NCI-H1105 treated with DMSO at 0.1 percent for 48 hours (cell line): ENCODE measurements around the gene NRF1.

ENCODE experiments used
- DNase-seq: peaks from one replicate; lab custom pipeline; 2025; lab: John Stamatoyannopoulos, UW

The NRF1 gene

DNA sequence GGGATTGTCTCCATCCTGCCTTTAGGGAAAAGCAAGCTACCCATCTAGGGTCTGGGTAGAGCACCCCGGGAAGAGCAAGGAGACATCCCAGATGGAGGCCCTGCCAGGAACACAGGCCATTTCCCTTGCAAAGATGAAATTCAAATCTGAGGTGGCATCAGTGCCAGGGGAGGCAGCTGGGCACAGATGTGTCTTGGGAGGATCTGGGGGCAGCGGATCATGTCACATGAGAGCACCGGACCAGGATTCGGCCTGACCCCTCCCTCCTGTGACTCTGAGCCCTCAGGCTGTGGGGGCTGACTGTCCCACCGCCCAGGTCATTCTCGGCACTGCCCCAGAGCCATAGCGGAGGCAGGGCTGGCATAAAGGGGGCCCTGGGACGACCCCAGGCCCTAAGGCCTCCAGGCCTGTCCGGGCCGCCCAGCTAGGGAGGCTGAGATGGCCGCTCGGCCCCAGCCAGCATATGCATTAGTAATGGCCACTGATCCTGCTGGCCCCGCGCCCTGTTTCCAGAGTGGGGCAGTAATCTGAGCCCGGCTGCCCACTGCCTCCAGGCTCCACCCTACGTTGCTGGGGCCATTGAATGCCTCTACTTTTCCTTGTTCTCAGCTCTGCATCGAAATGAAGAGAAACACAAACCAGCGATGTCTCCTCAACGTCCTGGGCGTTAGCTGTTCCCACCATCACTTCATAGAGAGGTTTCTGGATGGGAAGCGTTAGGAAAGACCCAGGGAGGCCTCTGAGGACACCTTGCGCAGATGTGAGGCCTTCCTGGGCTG is 192.8 kb downstream of the NRF1 start:
- no peak for DNase-seq

DNA sequence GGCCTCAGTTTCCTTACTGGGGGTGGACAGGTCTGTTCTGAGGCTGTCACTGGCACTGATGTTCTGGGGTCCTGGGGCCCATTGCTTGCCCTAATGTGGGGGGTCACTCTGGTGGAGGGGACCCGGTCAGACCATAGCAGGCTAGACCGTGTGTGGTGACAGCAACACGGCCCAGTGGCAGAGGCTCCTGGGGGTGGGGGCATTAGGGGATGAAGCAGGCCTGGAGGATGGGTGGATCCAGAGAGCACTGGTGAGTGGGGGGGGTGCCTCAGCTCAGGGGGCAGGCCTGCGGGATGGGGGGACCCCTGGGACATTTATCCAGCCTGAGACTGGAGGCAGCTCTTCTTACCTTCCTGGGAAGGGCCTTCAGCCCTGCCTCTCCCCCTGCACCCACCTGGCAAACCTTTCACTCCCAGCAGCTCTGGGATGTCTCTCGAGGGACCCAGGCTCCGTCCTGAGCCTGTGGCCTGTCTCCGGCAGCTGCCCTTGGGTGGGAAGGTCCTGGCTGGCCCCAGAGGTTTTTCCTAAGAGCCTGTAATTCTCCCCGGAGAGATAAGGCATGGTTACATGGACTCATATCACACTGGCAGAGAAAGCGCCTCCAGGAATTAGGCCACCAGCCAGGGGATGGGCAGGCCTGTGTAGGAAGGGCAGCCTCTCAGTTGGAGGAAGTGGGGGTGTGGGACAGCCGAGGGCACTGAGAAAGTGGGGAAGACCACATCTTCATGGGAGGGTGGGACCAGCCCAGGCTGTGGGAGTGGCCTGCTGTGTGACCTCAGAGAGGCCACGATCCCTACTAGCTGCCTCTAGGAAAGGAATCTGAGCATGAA is 193.6 kb downstream of the NRF1 start:
- no peak for DNase-seq
